Measurements from ENCODE around the gene MRPS5.

Gene MRPS5

GRCh38 chr2:95073856-95074662 is 47.5 kb downstream of the MRPS5 start:
- H3K4me3 ChIP-seq (replicated peaks in 1 of 2; ENCODE audit: low read depth in 2 of 2, low read length in 2 of 2): no peak overlapping the region
- no peak for DNase-seq (ENCODE audit: low read depth in 2 of 2)
- TF ChIP-seq, protein P1, sequence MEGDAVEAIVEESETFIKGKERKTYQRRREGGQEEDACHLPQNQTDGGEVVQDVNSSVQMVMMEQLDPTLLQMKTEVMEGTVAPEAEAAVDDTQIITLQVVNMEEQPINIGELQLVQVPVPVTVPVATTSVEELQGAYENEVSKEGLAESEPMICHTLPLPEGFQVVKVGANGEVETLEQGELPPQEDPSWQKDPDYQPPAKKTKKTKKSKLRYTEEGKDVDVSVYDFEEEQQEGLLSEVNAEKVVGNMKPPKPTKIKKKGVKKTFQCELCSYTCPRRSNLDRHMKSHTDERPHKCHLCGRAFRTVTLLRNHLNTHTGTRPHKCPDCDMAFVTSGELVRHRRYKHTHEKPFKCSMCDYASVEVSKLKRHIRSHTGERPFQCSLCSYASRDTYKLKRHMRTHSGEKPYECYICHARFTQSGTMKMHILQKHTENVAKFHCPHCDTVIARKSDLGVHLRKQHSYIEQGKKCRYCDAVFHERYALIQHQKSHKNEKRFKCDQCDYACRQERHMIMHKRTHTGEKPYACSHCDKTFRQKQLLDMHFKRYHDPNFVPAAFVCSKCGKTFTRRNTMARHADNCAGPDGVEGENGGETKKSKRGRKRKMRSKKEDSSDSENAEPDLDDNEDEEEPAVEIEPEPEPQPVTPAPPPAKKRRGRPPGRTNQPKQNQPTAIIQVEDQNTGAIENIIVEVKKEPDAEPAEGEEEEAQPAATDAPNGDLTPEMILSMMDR (IDR thresholded peaks at IDR 0.05; ENCODE audit: low read depth, low read length): no peak

DNA sequence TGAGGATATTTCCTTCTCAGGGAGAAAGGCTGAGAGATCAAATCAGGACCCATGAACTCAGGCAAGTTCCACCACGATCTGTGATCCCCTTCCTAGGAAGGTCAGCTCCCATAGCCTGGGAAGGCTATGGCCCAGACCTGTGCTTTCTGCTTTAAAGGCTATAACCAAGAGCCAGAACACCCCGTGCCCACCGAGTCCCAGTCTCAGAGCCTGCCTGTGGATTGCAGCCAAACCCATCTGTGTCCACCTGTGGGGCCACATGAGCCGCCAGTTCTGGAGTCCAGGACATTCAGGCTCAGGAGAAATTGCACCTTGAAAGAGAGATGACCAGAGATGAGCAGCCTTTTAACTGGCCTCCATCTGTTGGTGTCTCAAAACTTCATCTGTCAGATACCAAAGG is 49.2 kb downstream of the MRPS5 start:
- H3K4me3 ChIP-seq (replicated peaks in 1 of 2; ENCODE audit: low read depth in 2 of 2, low read length in 2 of 2): no peak overlapping the region
- DNase-seq (ENCODE audit: low read depth in 2 of 2): no peak
- TF ChIP-seq, protein P1 (IDR thresholded peaks at IDR 0.05; ENCODE audit: low read depth, low read length): no peak

DNA sequence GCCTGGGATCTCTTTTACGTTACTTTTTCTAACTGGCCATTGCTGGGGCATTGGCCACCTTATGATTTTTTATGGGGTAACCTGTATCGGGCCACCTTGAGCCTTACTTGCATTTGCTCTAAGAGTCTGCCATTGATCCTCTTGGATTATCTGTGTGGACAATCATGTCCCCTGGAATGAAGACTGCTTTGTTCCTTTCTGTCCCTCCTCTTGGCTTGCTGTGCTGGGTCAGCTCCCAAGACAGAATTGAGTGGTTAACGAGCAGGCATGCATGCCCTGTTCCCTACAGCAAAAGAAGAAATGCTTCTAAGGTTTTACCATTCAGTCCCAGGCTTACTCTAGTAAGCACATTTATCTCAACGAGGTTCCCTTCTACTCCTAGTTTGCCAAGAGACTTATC is 49.8 kb downstream of the MRPS5 start:
- no peak for DNase-seq (ENCODE audit: low read depth in 2 of 2)
- no peak overlapping the region for H3K4me3 ChIP-seq (replicated peaks in 1 of 2; ENCODE audit: low read depth in 2 of 2, low read length in 2 of 2)
- TF ChIP-seq, protein P1 (IDR thresholded peaks at IDR 0.05; ENCODE audit: low read depth, low read length): no peak

- TF ChIP-seq, protein P1 (IDR thresholded peaks at IDR 0.05; ENCODE audit: low read depth, low read length): no peak
- no peak for DNase-seq (ENCODE audit: low read depth in 2 of 2)
- no peak overlapping the region for H3K4me3 ChIP-seq (replicated peaks in 1 of 2; ENCODE audit: low read depth in 2 of 2, low read length in 2 of 2)
Measured at GRCh38 chr2:95069465-95069864, 52.1 kb downstream of the MRPS5 start.

- TF ChIP-seq, protein P1 (IDR thresholded peaks at IDR 0.05; ENCODE audit: low read depth, low read length): no peak
- no peak for DNase-seq (ENCODE audit: low read depth in 2 of 2)
- H3K4me3 ChIP-seq (replicated peaks in 1 of 2; ENCODE audit: low read depth in 2 of 2, low read length in 2 of 2): no peak overlapping the region
Measured at GRCh38 chr2:95068256-95068655, 53.4 kb downstream of the MRPS5 start.

DNA sequence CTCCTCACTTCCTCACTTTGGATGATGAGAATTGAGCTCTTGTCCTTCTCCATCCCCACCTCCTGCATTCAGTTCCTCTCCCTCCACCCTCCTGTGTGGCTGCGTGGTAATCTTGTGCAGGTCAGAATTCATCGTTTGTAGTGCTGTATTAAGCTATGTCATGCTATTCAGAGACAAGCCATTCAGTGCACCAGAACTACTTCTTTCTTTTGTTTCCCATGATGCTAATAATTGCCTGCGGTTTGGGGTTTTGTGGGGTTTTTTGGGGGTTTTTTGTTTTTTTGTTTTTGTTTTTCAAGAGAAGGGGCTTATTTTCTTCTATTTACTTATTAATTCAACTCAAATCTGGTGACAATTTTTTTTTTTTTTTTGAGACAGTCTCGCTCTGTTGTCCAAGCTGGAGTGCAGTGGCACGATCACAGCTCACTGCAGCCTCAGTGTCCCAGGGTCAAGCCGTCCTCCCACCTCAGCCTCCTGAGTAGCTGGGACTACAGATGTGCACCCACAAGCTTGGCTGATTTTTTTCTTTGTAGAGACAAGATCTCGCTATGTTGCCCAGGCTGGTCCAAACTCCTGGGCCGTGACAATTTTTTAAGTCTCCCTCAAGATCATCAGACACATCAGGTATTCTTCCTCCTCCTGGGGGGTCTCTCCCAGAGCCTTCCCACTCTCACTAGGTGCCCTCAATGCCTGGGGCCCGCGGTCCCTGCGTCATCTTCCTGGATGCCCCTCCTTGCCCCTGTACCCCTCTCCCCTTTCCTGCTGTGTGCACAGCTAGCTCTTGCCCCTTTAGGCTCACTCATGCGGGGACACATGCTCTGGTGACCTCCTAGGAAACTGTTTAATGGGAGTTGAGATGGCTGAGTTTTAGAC is 58.3 kb downstream of the MRPS5 start:
- TF ChIP-seq, protein P1 (IDR thresholded peaks at IDR 0.05; ENCODE audit: low read depth, low read length): no peak
- no peak for DNase-seq (ENCODE audit: low read depth in 2 of 2)
- H3K4me3 ChIP-seq (replicated peaks in 1 of 2; ENCODE audit: low read depth in 2 of 2, low read length in 2 of 2): no peak overlapping the region
